ENCODE data around the gene ITIH4. TPM values are rescaled to one million over a fixed set of nuclear protein-coding genes. Genes with fewer than 3 reads are reported as not detected.

ITIH4 gene
- polyA plus RNA-seq, 1 experiment = 1.4 TPM

DNA sequence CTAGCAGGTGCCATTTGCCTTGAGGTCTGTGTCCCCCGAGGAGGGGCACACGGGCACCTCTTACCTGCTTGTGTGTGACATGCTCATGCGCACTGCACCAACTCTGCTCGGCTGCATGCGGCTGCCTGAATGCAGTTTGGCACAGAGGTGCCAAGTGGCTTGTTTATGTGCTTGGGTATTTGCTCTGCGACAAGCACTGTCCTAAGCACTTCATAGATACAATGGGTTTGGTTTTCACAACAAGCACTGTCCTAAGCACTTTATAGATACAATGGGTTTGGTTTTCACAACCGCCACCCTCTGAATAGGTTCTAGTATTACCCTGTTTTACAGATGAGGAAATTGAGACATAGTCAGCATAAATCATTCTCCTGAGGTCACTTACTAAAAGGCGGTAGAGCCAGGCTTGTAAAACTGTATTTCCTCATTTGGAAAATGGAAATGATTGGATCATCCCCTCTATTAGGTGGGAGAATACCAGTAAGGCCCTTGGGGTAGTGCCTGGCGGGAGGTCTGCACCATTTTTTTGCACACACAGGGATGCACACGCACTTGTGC is 487 bp downstream of the ITIH4 start:
- Histone ChIP-seq H3K4me3 (ENCODE audit: low read depth, low read length) (no peak overlapping the region), H3K27me3 (ENCODE audit: control insufficient read depth, insufficient read depth, low read length) (no peaks in the 10 kb centered on the region), H3K36me3 (ENCODE audit: control insufficient read depth, insufficient read depth, low read length) (no peaks in the 10 kb centered on the region)
- TF ChIP-seq CTCF (IDR thresholded peaks at IDR 0.05; ENCODE audit: insufficient read depth, low read depth, low read length) = no peak
- POLR2A ChIA-PET = no interaction called here
- DNase-seq (ENCODE audit: low read depth) = no peak
- CTCF ChIA-PET = interaction anchor here (0.9 kb wide), 1 partner anchor 14 kb away, joined by 3 read pairs; no protein-coding TSS in a partner anchor

GRCh38 chr3:52829482-52829881 is 990 bp downstream of the ITIH4 start:
- no peak for TF ChIP-seq CTCF (IDR thresholded peaks at IDR 0.05; ENCODE audit: insufficient read depth, low read depth, low read length)
- Histone ChIP-seq H3K4me3 (ENCODE audit: low read depth, low read length) (no peak overlapping the region), H3K27me3 (ENCODE audit: control insufficient read depth, insufficient read depth, low read length) (no peaks in the 10 kb centered on the region), H3K36me3 (ENCODE audit: control insufficient read depth, insufficient read depth, low read length) (no peaks in the 10 kb centered on the region)
- ChIA-PET CTCF (interaction anchor here (0.9 kb wide), 1 partner anchor 13 kb away, joined by 3 read pairs; no protein-coding TSS in a partner anchor), POLR2A (no interaction called here)
- DNase-seq (ENCODE audit: low read depth) = no peak

DNA sequence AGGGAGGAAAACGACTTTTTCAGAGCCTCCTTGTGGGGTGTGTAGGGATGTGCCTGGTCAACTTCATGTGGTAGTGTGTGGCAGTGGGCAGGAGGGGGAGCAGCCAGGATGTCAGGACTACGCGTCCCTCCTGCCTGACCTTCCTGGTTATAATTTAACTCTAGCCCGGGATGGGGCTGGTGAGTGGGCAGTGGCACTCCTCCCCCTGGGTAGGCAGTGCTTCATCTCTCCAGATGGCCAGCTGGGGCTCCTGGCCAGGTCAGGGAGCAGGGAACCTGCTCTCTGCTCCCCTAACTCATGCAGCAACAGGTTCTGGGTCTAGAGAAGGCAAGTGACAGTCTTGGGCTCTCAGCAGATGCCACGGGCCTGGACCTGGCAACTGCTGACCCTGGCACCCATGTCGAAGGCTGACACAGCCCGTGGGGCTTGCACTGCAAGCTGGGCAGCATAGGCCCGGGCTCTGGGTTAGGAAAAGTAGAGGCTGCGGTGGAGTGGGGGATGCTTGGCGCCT is 2.6 kb downstream of the ITIH4 start:
- no peaks in the 10 kb centered on the region for H3K27me3 ChIP-seq (ENCODE audit: control insufficient read depth, insufficient read depth, low read length)
- CTCF ChIA-PET = no interaction called here
- no peaks in the 10 kb centered on the region for H3K36me3 ChIP-seq (ENCODE audit: control insufficient read depth, insufficient read depth, low read length)
- H3K4me3 ChIP-seq (ENCODE audit: low read depth, low read length) = no peak overlapping the region
- no peak for DNase-seq (ENCODE audit: low read depth)
- no peak for TF ChIP-seq CTCF (IDR thresholded peaks at IDR 0.05; ENCODE audit: insufficient read depth, low read depth, low read length)
- POLR2A ChIA-PET = no interaction called here

- no peak for TF ChIP-seq CTCF (IDR thresholded peaks at IDR 0.05; ENCODE audit: insufficient read depth, low read depth, low read length)
- Histone ChIP-seq H3K27me3 (ENCODE audit: control insufficient read depth, insufficient read depth, low read length) (no peaks in the 10 kb centered on the region), H3K36me3 (ENCODE audit: control insufficient read depth, insufficient read depth, low read length) (no peaks in the 10 kb centered on the region), H3K4me3 (ENCODE audit: low read depth, low read length) (no peak overlapping the region)
- POLR2A ChIA-PET = no interaction called here
- no peak for DNase-seq (ENCODE audit: low read depth)
- CTCF ChIA-PET = interaction anchor here (1.3 kb wide), 1 partner anchor 18 kb away, joined by 5 read pairs; no protein-coding TSS in a partner anchor
Measured at GRCh38 chr3:52827441-52827840, 3.0 kb downstream of the ITIH4 start.

GRCh38 chr3:52824037-52824436 is 6.4 kb downstream of the ITIH4 start:
- Histone ChIP-seq H3K4me3 (ENCODE audit: low read depth, low read length) (no peak overlapping the region), H3K27me3 (ENCODE audit: control insufficient read depth, insufficient read depth, low read length) (no peaks in the 10 kb centered on the region), H3K36me3 (ENCODE audit: control insufficient read depth, insufficient read depth, low read length) (no peaks in the 10 kb centered on the region)
- TF ChIP-seq CTCF (IDR thresholded peaks at IDR 0.05; ENCODE audit: insufficient read depth, low read depth, low read length) = no peak
- ChIA-PET CTCF (interaction anchor here (0.9 kb wide), 1 partner anchor 11 kb away, joined by 4 read pairs; the partner anchor contains the start of gene MUSTN1), POLR2A (no interaction called here)
- DNase-seq (ENCODE audit: low read depth) = no peak

Measured in BJ (cell line).